GM19452 (cell line): ENCODE data around the gene IYD.
"Not testable (repeated sequence)": the region's sequence is repeated elsewhere in the genome, so short reads cannot be mapped to it uniquely, and the experiment has no call there.

Source experiments
- ATAC-seq: cut with Tn5 transposase; IDR thresholded peaks from one replicate; pipeline ENCODE4 v1.9.1; 2021; ENCODE audit not compliant: unreplicated experiment

Gene IYD

DNA sequence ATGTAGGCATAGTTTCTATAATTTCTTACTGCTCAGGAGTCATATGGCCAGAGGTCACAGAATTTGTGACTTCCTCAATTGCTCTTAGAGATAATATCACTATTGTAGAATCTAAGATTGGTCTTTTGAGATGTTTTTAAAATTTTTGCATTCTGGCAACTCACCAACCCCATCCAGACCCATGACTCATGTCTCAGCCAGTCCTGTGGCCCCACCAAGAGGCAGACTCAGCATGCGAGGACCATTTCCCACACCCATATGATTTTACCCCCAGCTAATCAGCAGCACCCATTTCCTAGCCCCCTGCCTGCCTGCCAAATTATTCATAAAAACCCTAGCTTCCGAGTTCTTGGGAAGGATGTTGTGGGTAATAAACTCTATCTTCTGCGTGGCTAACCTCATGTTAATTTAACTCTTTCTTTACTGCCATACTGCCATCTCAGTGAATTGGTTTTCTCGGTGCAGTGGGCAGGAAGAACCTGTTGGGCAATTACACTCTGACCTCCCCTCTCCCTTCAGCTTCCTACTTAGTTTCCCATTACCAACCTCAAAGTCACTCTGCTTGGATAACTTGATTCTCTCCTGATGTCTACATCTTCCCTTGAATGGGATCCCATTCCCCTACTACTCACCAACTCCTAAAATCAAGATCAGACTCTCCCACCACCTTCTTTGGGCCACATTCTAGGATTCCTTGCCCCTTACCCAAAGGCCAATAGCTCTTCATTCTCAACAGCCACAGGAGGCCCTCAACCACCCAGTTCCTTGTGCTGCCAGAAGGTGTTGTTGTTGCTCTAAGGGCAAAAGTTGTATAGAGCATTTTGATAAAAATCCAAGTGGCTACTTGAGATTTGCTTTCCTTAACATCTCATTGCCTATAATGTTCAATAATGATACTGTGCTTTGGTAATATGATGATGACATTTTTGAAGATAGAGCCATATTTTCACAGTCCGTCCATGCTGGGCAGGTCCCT, 16.2 kb upstream of the IYD start:
- ATAC-seq = no peak

DNA sequence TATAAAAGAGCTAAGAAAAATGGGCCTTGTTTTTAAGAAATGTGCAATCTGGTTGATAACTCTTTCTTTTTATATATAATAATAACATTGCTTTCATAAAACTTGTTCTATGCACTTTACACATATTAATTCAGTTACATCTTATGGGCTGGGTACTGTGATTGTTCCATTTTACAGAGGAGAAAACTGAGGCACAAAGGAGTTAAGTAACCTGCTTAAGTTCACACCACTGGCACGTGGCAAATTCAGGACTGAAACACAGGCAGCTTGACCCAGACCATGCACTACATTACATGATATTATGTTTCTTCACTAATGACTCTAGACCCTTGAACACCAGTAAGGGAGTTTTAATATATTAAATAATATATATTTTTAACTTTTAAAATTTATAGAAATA, 15.4 kb upstream of the IYD start:
- ATAC-seq = no peak

DNA sequence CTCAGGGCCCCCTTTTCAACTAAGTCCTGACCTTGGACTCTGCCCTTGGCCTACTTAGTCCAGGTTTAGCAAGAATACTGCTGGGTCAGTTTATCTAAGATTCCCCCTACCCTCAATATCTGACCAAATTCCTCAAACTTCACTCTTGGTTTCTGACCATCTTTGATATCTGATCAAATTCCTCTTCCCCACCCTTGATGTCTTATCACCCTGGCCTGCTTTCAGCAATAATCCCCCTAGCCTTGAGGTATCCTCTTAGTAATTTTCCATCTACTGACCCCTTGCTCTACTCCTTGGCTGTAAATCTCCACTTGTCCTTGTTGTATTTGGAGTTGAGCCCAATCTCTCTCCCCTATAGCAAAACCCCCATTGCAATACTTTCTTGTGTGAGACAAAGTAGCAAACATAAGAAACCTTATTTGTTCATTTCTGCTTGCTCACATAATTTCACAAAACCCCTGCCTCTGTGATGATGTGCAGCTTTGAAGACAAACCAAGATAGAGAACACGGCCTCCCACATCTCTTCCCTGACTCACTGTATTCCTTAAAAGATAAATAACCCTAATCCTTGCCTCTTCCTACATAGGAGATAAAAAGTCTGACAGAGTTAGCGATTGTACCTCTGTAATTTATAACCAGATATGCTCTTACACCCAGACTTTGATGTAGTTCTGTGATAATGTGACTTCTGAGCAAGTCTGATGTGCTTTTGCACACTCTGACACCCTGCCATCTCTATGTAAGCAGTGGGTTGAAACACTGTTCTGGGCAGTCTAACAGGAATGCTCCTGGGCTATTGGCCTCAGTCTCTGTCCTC, 13.8 kb upstream of the IYD start:
- no peak for ATAC-seq

DNA sequence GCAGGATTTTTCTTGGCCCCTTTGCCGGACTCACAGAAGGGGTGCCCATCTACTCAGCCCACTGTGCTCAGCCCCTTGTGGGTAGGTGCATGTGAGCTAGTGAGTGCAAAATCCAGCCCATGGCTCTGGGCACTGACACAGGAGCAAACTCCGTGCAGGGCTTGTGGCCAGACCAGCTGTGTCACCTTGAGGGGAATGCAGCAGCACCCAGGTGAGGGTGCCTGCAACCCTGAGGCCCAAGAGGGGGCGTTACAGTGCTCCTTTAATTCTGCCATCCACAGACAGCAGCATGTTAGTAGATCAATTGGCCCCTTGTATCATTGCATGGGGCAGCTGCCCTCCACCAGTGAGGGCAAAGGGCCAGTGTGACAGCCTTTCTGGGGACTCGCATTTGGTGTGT, 12.9 kb upstream of the IYD start:
- no peak for ATAC-seq

DNA sequence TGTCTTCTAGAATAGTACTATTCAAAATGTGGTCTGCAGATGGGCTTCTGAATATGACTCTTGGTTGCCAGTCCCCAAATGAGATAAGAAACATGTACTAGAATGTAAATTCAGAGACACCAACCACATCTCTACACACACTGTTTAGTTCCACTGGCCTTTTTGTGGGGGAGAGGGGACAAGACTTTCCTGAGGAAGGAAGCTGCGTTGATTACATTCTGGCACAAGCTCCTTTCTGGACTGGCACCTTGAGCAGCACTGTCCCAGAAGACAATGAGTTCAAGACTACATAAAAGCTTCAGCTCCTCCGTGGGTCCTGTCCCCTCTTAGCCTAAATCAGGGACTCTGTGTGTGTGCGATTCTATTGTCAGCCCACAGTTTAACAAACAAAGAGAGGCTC, 6.9 kb upstream of the IYD start:
- no peak for ATAC-seq

DNA sequence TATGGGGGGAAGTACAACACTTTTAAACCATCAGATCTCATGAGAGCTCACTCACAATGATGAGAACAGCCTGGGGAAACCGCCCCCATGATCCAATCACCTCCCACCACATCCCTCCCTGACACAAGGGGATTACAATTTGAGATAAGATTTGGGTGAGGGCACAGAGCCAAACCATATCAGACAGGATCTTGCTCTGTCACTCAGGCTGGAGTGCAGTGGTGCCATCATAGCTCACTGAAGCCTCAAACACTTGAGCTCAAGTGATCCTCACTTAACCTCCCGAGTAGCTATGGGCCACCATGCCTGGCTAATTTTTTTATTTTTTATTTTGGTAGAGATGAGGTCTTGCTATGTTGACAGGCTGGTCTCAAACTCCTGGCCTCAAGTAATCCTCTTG, 5.1 kb upstream of the IYD start:
- no peak for ATAC-seq

DNA sequence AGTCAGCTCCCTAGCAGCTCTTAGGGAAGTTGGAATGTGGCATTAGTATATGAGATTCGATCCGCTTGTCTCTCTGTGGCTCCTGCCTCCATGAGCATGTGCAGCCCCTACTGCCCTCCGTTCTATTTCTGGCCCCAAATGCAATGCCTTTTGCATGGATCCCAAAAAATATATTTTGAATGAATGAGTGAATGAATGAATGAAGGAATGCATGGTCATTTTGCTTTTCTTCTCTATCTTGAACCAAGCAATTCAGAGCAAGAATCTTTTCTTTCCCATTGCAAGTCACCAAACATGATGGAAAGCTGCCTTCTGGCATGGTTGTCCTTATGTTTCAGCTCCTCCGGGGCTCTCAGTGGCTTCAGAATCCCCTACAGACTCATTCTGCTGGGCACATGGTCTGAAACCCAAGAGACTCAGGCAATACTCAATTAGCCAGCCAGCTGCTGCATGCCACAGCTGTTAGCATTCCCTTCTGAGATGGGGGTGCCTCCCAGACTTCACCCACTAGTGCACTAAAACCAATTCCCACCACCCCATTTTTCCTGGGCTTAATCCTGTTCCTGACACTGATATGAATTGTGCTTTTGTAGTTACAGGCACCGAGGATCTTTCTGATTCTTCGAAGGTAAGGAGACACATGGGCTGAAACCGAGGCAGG, 2.6 kb upstream of the IYD start:
- ATAC-seq = no peak

DNA sequence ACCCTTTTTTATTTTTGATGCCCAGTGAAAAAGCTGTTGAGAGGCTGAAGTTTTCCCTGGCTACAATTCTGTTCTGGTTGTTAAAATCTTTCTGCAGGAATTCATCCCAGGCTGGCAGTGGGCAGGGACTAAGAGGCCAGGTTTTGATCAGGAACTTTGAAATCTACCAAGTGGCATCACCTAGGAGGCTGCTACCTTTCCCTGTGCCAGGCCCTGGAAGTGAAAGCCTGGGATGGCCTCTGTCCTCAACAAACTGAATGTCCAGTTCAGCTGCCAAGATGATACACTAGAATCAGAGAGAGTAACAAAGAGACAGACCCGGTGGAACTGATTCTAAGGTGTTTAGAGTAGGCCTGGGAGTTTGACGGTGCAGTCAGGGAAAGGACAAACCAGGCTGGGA, 596 bp downstream of the IYD start:
- no peak for ATAC-seq

DNA sequence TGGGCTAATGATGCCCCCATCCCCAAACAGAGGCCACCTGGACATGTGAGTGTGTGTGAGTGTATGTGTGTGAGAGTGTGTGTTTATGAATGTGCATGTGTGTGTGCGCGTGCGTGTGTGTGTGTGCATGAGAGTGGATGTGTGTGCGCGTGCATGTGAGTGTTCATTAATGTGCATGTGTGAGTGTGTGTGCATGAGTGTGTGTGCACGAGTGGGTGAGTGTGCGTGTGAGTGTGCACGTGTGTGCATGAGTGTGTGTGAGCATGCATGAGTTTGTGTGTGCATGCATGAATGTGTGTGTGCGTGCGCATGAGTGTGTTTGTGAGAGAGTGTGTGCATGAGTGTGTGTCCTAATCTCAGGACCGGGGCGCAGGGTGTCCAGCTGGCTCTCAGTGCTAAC, 1.3 kb downstream of the IYD start:
- ATAC-seq = no peak

DNA sequence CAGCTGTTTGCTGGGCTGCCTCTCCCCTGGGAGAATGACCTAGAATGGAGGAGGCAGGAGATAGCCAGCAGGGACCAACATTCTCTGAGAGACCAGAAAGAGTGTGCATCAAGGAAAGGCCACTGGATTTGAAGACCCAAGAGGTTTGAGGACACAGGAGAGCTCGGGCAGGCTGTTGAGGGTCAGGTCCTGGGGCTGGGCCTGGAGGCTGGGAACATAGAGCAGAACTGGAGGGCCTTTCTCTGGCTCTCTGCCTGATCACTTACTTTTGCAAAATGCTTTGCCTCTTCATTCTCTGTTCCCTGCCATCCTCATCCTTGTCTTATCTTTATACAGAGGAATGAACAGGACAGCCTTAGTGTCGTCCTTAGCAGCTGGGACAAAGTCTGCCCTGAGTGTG, 2.5 kb downstream of the IYD start:
- ATAC-seq = no peak

DNA sequence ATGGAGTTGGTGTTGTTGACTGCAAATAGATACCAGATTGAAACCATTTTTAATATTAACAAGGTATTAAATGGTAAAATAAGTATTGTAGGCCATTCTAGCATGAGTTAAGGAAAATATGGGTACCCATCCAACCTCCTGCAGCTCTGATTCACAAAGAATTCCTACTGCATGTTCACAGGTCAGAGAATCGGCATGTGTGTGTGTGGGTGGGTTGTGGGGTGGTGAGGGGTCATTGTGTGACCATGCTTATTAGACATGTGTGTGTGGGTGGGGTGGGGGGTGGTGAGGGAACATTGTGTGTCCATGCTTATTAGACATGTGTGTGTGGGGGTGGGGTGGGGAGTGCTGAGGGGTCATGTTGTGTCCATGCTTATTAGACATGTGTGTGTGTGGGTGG, 3.2 kb downstream of the IYD start:
- no peak for ATAC-seq

DNA sequence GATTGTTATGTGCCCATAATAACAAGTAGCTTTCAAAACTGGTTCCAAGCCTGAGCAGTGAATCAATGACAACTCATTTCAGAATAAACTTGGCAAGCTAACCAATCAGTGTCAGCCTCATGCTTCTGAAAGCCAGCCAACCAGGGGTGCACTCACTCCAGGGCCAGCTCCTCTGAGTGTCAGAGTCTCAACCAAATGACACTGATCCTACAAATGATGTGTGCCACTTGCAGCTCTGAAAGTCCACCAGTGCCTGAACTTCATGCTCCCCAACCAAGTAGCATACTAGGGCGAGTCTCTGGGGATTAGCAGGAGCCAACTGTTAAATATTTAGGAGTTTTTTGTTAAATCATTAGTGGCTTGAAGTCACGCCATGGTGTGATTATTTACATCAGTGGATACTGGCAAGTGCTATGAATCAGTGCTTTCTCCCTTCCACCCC, 4.5 kb downstream of the IYD start:
- ATAC-seq = no peak

DNA sequence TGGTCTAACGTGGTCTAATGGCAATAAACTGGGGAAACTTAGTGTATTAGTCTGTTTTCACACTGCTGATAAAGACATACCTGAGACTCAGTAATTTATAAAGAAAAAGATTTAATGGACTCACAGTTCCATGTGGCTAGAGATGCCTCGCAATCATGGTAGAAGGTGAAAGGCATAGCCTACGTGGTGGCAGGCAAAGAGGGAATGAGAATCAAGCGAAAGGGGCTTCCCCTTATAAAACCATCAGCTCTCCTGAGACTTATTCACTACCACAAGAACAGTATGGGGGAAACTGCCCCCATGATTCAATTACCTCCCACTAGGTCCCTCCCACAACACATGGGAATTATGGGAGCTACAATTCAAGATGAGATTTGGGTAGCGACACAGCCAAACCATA, 5.5 kb downstream of the IYD start:
- not testable (repeated sequence) for ATAC-seq

DNA sequence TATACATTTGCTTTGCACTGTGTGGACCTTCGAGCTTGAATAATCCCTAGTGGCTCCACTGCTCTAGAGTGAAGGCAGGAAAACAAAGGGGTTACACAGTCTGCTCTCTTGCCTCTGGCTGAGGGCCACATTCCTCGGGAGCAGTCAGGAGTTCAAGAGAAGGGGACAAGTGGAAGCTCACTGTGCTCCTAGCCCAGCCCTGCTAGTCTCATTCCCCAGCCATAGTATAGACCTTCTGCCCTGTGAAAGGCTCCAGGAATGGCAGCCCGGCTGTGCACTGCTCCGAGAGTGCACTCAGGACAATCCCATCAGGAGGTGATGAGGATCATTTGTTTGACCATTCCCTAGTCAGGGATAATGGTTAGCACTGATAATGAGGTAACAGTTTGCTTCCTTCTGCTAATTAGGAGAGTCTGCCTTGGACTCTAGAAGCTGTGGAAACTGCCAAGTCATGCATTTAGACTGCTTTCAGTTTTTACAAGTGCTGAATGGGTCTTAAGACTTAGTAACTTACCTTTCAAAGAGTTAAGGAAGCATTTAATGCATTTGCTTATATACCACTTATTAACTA, 8.5 kb downstream of the IYD start:
- no peak for ATAC-seq

DNA sequence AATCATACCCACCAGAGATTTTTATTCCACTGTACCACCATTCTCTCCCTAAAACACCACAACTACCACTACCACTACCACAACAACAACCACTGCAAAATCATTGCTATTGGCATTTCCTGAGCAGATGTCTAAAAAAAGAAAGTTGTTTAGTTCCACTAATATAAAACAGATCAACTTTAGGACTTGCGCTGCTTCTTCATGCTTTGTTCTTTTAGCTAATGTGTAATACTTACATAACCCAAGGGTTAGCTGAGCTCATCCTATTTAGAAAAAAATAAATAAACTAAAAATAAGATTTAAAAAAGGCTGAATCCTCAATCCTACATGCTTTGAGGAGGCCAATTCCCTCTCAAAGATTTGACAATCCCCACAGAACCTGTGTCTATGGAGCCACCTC, 11.4 kb downstream of the IYD start:
- ATAC-seq = no peak

DNA sequence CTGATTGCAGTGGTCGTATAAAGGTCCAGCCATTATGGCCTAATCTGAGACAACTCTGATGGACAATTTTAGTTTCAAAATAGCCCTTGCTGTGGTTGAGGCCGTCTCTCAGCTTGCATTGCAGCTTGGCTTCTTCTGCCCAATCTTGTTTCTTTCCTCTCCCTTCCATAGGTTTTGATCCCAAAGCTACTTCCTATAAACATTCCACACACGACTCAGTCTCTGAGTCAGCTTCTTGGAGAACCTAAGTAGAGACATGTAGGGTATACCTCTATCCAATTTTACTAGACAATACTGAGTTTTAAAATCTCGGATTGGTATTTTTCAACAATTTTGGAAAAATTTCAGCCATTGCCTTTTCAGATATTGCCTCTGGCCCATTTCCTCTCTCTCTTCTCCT, 13.4 kb downstream of the IYD start:
- no peak for ATAC-seq

DNA sequence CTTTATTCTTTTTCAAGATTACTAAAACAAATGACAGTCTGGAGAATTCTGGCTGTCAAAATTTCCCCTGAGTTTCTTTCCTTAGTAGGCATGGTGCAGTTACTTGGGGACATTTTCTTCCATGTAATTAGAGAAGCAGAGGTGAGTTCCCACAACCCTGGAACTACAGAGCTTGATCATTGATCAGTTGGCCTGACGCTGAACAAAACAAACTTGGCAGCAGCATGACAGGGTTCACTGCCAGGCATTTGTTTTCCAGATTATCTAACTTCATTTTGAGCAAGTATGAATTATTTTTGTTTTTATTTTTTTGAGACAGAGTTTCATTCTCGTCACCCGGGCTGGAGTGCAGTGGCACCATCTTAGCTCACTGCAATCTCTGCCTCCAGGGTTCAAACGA, 22.6 kb downstream of the IYD start:
- no peak for ATAC-seq

DNA sequence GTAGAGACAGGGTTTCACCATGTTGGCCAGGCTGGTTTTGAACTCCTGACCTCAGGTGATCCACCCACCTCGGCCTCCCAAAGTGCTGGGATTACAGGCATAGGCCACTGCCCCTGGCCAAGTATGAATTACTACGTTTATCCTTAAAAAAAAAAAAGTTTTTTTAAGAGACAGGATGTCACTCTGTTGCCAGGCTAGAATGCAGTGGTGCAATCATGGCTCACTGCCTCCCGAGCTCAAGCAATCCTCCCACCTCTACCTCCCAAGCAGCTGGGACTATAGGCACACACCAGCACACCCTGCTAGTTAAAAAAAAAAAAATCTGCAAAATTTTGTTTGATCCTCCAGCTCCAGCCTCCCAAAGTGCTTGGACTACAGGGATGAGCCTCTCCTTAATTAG, 23.1 kb downstream of the IYD start:
- ATAC-seq = no peak

DNA sequence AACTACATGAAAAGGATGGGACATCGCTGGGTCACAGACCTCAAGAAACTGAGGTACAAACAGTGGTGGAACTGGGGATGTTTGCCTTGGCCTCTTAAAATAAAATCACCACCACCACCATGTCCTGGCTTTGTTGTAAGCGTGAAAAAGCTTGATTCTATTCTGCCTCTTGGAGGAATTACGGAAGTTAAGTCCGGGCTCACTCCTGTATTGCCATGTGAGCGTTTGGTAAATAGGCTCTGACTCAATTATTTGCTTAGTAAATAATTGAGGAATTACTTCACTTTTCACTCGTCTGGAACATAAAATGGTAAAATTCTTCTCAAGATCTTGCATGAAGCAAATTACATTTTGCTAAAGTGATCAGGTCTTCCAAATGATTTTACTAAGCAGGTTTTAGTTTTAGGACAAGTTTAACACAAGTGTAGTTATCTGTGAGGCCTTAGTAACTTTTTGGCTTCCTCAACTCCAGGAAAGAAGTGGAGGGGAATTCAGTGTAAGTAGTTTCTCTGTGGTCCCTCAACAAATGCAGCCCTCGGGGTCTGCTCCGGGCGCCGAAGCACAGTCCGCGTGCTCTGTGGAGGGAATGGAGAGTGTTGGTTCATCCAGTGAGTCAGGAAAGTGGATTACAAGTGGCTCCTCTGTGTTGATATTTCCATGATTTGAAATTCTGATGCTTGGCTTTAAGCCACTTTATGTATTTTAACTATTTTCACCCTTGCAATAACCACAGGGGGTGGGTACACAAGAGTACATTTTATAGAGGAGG, 23.8 kb downstream of the IYD start:
- ATAC-seq = no peak

DNA sequence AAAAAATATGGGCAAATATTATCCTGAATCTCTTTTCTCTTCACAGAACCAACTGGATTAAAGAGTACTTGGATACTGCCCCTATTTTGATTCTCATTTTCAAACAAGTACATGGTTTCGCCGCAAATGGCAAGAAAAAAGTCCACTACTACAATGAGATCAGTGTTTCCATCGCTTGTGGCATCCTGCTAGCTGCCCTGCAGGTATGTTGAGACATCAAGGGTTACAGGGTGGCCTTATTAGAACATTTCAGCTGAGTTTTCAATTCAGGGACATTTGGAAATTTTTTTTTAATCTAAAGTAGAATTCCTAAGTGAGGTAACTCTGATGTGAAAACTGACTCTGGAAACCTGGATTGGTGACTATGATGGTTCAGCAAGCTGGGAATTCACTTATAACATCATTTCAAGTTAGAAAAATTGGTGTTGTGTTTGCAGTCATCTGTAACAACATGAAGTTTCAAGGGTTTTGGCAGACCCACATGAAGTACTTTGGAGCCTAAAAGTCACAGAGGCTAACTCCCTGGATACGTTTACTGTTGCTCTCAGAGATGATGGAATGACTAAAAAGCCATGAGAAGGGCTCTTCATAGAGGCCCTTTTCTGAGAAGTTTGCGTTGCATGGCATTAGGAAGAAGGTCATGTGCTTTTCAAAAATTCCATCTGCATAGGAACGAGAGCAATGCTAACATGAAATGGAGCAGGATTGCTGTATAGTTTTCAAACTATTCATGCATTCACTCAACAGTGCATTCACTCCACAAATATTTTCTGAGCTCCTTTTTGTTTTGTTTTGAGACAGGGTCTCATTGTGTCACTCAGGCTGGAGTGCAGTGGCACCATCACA, 25.5 kb downstream of the IYD start:
- no peak for ATAC-seq
